ENCODE data around the gene MIEF1.

MIEF1 gene

DNA sequence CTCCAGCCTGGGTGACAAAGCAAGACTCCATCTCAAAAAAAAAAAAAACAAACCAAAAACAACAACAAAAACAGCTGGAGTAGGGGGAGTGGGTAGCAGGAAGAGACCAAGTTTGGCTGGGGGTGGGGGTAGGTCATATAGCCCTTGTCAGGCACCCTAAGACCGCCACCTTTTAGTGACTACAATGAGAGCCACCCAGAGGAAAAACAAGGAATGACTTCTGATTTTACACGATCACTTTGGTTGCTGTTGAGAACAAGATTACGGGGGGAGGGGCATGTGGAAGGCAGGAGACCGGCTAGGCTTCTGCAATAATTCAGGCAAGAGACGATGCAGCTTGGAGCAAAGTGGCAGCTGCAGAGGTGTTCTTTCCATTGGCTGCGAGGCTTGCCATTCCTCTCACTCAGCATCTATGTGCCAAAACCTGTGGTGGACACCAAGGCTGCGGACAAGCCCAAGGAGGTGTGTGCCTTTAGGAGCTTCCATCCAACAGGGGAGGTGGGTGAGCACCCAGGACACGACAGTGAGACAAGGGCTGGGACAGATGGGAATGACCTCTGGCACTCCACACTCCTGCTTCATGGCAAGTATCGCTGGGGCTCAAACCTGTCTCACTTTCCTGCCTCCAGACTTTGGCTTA is 28.7 kb downstream of the MIEF1 start:
- POLR2A ChIA-PET (ENCODE audit: low non-redundant PET), result interaction anchor here (0.5 kb wide), 1 partner anchor 361 kb away, joined by 3 read pairs; no protein-coding TSS in a partner anchor

DNA sequence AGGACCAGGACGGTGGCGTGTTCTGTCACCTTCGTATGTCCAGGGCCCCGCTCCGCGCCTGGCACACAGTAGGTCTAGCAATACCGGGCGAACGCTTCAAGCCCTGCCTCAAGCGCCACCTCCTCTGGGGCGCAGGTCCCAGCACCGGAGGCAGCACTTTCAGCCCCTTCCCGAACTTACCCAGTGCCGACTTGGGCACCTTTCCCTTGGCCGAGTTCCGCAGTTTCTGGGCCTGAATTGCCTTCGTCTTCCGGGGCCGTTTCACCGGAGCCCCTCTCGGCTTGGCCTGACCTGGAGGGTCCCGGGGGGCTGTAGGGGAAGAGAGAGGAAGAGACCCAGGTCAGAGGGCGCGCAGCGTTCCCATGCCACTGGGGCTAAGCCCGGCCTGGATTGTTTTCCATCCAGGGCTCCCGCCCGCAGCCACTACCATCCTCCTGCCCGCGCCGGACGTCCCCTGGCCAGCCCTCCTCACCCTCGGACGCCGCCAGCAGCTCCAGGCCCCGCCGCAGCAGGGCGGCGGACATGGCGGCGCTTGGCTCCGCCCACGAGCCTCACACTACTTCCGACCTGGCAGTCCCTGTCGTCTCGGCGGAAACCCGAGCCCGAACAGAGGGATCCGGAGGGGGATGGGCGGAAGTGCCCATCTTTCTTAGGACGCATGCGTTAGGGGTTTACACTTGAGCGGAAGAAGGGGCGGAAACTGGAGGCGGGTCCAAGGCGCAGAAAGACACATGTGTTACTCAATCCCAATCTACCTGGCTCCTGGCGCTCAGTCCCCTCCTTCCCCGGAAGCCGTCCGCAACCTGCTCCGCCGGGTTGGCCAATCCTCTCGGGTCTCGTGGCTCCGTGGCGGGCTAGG is 30.4 kb downstream of the MIEF1 start, which contains the start of gene RPS19BP1:
Gene RPS19BP1, minus strand, starts transcription at position 534 of the 859 bp plus-strand sequence. Its CDS starts 10 bp downstream, at position 524.
- POLR2A ChIA-PET (ENCODE audit: low non-redundant PET), result no interaction called here
- CTCF ChIA-PET, result interaction anchor here (0.6 kb wide), 2 partner anchors 133 to 492 kb away, joined by 3 read pairs; no protein-coding TSS in a partner anchor

More for the DNA sequence above, 28.7 kb downstream of the MIEF1 start:
- CTCF ChIA-PET, result interaction anchor here (0.7 to 1.2 kb wide), 2 partner anchors 214 to 651 kb away, joined by 4 to 5 read pairs; no protein-coding TSS in a partner anchor
- peak overlapping the region; percentile 98 for H3K27ac ChIP-seq
- DNase-seq (ENCODE audit: low spot score), result peak; percentile 24
- TF ChIP-seq CTCF (conservative IDR thresholded peaks at IDR 0.05; ENCODE audit: low read depth), result peak; percentile 31; the same call in 1 of the 2 replicates

GRCh38 chr22:39534092-39534506 is 32.0 kb downstream of the MIEF1 start:
- TF ChIP-seq CTCF (conservative IDR thresholded peaks at IDR 0.05; ENCODE audit: low read depth), result no peak
- POLR2A ChIA-PET (ENCODE audit: low non-redundant PET), result no interaction called here
- CTCF ChIA-PET, result interaction anchor here (0.6 to 3.2 kb wide), 13 partner anchors 10 to 865 kb away, joined by 3 to 24 read pairs (median 3); no protein-coding TSS in a partner anchor
- DNase-seq (ENCODE audit: low spot score), result no peak
- H3K27ac ChIP-seq, result peak overlapping the region; percentile 82

More for the DNA sequence above, 30.4 kb downstream of the MIEF1 start, which contains the start of gene RPS19BP1:
- peak; percentile 93 for DNase-seq (ENCODE audit: low spot score)
- H3K27ac ChIP-seq, result peak within 1 kb of the TSS; percentile 82
- TF ChIP-seq CTCF (conservative IDR thresholded peaks at IDR 0.05; ENCODE audit: low read depth), result no peak

DNA sequence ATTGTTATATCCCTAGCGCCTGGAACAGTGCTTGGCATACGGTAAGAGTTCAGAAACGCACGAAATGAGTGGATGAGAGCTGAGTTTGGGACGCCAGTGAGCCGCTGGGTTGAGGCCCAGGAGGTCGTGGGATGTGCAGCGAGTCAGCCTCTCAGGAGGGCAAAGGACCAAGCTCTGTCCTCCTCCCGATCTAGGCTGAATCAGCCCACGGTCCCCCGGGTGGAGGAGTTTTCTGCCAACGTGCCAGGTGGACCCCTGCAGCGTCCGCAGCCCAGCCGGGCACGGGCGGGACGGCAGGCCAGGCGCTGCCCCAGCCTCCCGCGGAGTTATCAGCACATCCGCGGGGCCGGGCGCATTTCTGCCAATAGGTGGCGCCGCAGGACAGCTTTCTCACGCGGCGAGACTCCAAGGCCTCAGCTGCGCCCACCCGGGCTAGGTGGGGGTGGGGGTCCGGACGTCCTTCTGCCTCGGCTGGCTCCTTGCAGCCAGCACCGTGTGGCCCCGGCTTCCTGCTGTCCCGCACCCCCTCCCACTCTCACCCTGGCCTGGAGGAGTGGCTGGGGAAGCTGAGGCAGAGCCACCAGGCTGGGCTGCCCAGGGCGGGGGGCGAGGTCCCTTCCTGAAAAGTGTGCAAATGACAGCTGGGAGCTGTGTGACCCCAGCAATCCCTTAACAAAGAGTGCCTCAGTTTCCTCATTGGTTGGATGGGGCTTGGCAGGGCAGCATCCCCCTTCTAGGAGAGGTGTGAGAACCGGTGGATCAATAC is 32.7 kb downstream of the MIEF1 start:
- TF ChIP-seq CTCF (conservative IDR thresholded peaks at IDR 0.05; ENCODE audit: low read depth), result peak; percentile 90
- H3K27ac ChIP-seq, result peak overlapping the region; percentile 82
- ChIA-PET CTCF (interaction anchor here (0.5 to 3.2 kb wide), 16 partner anchors 10 to 1818 kb away, joined by 3 to 24 read pairs (median 3); no protein-coding TSS in a partner anchor), POLR2A (ENCODE audit: low non-redundant PET) (interaction anchor here (1.0 kb wide), 1 partner anchor 812 kb away, joined by 3 read pairs; no protein-coding TSS in a partner anchor)
- DNase-seq (ENCODE audit: low spot score), result peak; percentile 60

DNA sequence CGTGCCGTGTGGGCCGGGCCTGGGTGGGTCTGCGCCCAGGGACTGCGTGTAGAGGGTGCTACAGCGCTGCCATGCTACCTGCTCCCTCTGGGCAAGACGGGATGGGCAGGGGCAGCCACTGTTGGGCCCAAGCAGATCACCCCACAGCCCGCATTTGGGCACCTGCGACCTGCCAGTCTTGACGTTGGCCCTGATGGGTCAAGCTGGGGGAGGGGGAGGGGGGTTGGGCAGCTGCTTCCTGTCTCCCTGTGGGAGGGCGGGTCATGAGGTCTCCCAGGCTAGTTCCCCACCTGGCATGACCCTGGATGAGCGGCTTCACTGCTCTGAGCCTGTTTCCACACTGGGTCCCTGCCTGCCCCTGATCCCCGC is 33.3 kb downstream of the MIEF1 start:
- ChIA-PET POLR2A (ENCODE audit: low non-redundant PET) (interaction anchor here (1.0 kb wide), 1 partner anchor 811 kb away, joined by 3 read pairs; no protein-coding TSS in a partner anchor), CTCF (interaction anchor here (0.5 to 3.2 kb wide), 11 partner anchors 25 to 1818 kb away, joined by 3 to 24 read pairs (median 4); no protein-coding TSS in a partner anchor)
- no peak for DNase-seq (ENCODE audit: low spot score)
- H3K27ac ChIP-seq, result no peak overlapping the region
- TF ChIP-seq CTCF (conservative IDR thresholded peaks at IDR 0.05; ENCODE audit: low read depth), result no peak
